Activated CD4-positive, alpha-beta T cell treated with anti-CD3 and anti-CD28 coated beads for 1 hour (primary cell): Measurements from ENCODE around the gene CST1.
"Not testable (repeated sequence)": the region's sequence is repeated elsewhere in the genome, so short reads cannot be mapped to it uniquely, and the experiment has no call there.

ENCODE experiments used
- DNase-seq: peaks from one replicate; pipeline ENCODE4 v3.0.0-alpha.2; 2020

The CST1 gene

DNA sequence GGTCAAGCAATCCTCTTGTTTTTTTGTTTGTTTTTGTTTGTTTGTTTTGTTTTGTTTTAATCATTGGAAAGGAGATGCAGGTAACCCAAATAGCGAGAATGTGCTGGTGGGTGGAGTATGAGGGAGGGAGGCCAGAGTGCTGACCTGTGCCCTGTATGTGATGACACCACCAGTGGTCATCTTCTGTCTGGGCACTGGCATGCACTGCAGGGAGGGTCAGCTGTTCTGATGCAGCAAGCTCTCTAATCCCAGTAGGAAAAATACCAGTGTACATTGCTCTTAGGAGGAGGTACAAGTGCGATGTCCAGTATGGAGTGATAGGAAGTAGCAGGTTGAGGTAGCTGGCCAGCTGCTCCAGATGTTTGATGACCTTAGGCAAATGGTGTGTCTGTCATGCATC is 2.9 kb upstream of the CST1 start:
- no peak for DNase-seq

DNA sequence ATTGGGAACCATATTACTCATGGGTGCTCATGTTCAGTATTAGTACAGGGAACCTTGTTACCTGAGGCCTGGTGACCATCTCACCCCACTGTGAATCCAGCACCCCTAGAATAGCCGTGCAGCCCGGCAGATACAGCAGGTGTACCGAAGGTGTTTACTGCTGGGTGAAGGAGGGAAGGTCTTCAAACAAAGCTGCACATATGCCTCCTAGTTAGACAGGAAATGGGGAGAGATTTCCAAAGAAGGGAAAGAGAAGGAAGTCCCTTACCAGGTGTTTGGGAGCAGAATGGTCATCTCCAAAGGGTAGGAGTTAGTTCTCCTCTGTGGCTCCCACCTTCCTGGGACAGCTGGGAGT is 2.4 kb upstream of the CST1 start:
- DNase-seq = no peak

DNA sequence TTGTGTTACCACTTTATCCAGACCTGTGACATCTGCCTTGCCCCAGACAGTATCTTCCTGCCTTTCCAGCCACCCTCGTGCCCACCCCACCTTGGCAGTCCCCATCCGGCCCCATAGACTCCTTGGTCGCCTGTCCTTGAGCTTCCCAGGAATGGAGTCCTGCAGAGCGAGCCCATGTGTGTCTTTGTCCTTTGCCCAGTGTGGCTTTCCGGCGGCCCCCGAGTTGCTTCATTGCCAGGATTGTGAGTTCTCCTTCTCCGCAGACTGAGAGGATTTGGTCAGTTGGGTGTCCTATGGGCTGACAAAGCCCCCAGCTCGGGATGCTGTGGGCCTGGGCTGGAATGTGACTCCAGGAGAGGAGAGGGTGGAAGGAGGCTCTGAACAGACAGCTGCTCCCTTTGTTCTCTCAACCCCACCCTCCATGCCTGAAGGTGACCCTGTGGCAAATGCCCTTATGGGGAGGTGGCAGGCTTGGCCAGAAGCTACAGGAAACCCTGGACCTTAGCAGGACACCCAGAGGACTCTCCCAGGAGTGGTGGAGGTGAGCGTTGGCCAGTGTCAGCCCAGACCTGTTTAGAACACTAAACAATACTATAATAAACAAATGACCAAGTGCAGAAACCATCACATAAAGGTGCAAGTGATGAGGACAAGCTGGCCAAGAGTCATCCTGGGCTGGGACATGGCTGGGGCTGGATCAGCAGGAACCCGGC is 1.9 kb upstream of the CST1 start:
- no peak for DNase-seq

DNA sequence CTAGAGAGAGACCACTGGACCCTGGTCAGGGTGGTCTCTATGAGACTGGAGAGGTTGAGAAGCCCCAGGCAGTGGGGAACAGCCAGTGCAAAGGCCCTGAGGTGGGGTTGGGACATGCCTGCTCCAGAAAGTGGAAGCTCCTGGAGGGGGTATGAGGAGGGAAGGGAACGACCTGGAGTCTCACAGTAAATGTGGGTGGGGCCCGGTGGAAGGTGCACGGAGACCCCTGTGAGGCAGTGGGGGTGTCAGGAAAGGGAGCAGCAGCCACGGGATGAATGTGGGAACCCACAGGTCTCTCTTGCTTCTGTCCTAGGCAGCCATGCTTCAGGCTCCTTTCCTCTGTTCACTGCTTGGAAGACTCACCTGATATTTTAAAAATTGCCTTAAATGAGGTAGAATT is 1.3 kb upstream of the CST1 start:
- DNase-seq = no peak

DNA sequence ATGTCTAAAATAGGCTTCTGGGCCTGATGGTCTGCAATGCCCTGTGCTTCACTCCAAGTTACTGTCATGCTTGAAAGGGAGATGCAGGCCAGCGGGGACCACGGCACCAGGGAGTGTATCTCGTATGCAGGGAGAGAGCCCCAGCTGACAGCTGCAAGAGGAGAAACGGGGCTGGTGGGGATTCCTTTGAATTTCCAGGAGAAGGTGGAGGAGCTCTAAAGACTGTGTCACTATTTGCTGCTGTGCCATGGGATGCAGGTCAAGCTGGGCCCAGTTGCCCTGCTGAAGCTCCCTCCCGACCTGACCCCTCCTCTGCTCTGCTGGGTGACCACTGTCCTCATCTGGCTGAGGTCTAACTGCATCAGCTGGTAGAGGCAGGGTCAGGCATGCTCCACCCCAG is 989 bp downstream of the CST1 start:
- DNase-seq = no peak

DNA sequence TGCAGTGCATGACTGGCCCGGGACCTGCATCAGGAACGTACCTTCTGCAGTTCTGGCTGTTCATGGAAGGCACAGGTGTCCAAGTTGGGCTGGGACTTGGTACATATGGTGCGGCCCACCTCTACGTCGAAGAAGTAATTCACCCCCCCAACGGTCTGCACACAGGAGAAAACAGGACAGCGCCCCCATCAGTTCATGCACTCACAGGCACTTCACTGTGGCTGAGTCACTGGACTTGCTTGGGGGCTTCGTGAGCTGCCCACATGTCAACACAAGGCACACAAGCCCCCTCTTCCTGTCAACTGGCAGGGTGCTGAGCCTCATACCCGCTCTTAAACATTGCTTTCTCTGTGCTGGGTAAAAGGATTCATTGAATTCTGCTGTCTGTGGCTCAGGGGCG is 1.8 kb downstream of the CST1 start:
- DNase-seq = not testable (repeated sequence)

DNA sequence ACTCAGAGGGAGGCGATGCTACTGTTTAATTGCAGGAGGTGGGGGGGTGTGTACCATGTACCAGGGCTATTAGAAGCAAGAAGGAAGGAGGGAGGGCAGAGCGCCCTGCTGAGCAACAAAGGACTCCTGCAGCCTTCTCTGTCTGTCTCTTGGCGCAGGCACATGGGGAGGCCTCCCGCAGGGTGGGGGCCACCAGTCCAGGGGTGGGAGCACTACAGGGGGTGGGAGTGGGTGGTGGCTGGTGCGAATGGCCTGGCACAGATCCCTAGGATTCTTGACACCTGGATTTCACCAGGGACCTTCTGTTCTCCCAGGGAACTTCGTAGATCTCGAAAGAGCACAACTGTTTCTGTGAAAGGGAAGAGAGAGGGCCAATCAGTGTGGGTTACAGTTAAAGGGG is 3.2 kb downstream of the CST1 start:
- DNase-seq = not testable (repeated sequence)

DNA sequence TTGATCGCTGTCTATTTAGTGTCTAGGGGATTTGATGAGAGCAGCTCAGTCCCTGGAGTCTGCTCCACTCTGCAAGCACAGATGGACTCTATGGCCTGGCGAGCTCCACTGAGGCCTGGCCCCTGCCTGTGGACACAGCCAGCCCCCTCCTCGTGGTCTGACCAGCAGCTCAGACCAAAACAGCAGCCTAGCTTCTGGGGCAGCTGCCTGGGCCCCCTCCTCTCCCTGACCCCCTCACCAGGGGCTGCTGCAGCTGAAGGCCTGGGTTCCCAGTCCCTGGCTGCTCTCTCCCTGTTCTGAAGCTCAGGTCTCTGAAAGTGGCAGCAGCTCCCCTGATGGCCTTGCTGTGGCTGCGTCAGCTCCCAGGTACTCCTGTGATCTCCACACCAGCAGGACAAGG is 3.6 kb downstream of the CST1 start:
- not testable (repeated sequence) for DNase-seq

DNA sequence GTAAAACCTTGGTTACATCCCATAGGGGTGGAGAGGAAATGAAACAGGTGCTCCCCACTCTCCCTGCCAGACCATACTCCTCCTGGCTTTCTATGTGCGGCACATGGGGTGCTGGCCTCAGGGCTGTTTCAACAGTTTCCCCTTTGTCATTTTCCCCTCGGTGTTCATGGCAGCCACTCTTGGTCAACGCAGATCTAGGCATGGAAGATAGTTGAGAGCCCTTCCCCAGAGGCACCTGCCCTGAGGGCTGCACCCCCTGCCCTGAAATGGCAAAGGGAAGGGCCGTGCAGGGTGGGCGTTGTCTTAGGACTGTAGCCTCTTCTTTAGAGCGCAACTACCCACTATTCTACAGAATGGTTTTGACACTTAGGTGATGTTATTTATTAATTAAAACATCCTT is 4.4 kb downstream of the CST1 start:
- no peak for DNase-seq

DNA sequence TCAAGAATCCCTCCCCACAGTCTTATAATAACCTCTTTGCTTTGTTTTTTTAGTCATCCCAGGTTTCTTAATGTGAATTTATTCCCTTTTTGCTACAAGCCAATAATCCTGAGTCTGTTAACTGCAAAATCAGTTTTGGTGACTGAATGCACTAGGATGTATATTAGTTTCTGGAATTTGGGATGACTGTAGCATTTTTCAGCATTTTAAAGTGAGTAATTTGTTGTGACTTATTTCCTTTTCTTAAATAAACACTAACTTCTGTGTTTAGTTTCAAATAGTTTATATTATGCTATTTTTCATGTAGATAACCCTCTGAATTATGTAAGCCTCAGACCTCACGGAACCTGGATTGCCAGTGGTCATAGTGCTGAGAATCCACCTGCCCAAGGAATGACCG is 5.5 kb downstream of the CST1 start:
- no peak for DNase-seq

DNA sequence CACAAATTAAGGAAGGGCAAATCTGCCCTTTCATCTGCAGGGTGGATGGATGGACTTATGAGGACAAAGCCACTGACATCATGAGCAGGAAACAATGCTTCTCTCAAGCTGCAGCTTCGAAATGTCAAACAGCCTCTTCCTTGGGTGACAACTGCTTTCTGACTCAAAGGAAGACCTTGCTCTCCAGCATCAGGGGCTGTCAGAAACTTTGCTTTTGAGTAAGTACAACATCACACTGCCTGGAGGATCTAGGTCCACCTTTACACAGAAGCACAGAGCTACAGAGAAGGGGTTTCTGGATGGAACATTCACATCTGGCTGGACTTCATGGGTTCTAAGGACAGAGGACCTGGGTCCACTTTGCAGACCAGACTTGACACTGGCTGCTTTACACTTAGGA is 5.9 kb downstream of the CST1 start:
- no peak for DNase-seq

DNA sequence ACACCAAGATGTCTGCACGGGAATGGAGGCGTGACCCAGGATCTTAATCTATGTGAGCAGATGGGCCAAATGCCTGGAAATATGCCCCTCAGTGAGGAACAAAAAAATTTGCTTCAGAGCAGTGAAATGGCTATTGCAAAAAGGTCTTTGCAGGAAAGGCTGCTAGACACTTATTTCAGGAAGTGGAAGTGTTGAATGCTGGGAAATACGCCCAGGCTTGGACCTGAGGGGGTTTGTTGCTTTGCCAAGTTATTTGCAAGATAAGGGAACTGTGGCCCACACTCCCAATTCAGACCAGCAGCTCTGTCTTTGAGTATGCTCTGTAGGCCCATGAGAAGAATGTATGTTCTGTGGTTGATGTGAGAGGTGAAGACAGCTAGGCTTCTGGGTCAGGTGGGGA is 15.3 kb downstream of the CST1 start:
- not testable (repeated sequence) for DNase-seq

DNA sequence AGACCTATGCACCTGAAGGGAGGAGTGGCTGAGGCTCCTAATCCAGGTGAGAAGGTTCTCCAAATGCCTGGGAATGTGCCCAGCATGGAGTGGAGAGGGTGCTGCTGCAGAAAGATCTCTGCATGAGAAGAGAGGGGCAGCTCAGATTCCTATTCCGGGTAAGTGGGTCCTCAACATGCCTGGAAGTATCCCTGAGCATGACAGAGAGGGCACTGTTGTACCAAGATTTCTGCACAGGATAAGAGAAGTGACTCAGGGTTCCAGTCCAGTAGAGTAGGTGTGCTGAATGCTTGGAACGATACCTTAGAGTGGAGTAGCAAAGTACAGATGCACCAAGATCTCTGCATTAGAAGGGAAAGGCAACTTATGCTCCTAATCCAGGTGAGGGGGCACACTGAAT is 15.8 kb downstream of the CST1 start:
- DNase-seq = not testable (repeated sequence)

DNA sequence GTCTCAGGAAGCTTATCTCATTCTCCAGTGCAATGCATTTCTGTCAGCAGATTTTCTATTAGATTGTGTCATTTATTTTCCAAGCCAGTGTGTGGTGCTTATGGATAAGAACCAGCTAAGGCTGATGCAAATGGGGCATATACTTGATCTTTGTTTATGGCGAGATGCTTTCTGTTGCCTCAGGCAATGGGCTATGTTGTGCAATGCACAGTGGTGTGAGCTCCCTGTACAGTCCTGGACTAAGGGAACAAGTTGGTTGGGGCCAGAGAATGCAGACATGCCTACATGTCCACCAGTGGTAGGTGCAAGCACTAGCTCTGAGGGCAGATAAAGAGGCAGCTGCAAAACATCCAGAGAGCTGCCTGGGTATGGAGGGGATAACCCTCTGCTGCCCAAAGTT is 16.3 kb downstream of the CST1 start:
- DNase-seq = not testable (repeated sequence)

DNA sequence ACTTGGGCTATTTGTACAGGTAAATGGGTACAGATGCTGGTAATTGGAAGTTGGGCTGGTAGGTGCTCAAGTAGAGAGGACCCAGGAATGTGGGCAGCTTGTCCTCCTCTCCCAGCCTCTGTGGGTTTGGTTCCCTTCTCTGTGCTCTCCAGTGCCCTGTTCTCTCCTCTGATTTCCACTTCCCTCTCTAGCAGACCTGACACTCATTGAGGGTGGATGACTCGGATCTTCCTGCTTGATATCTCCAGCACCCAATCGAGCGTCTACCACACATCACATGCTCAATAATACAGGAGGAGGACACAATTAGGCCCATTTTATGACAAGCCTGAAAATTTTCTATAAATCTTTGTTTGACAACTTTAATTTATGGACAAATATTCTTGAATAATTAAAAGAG is 23.7 kb downstream of the CST1 start:
- DNase-seq = no peak

DNA sequence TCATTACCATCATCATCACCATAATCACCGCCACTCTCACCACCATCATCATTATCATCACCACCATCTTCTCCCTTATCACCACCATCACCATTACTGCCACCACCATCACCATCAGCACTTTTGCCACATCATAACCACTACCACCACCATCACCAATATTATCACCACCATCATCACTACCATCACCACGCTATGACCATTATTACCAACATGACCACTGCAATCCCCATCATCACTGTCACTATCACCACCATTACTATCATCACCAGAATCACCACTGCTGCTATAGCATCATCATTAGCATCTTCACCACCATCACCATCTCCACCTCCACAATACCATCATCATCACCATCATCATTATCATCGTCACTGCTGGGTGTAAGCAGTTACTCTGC is 25.6 kb downstream of the CST1 start:
- no peak for DNase-seq

DNA sequence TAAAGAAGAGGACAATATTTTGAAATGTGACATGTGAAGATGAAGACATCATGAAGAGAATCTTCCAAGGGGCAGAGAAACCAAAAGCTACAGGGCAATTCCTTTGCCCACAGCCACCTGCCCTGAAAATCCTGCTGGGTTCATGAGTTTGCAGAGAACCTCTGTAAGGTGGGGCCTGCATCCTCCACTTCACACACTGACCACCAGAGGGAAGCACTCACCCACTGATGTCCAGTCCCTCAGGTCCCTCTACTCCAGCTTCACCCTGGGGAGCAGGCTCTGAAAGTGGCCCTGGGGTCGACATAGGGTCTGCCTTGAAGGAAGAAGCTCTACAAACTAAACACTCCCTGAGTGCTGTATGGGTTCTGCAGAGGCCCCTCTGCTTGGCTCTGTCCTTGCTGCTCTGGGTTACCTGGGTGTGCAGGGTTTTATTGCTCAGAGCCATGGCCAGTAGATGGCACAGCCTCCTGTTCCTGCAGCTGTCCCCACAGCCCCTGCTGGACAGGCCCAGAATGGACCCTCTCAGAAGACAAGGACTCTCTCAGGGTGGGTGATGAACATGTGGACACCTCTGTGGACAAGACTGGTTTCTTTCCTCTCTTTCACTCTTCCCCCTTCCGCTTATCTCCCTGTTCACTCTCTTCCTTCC is 27.0 kb downstream of the CST1 start:
- not testable (repeated sequence) for DNase-seq

DNA sequence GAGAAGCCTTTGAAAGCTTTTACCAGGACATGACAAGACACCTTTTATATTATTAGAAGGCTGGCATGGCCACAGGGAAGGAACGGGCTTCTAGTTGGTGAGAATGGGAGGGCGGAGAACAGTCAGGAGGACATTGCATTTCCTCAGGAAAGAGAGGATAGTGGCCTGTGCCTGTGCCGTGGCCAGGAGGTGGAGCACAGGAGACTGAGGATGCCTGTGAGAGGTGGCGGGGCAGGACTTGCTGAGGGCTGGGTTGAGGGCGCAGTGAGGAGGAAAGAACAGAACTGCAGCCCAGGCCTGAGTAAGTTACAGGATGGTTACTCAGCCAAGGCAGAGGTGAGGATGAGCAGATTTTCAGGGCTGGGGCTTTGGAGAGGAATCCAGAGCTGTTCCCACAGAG is 27.9 kb downstream of the CST1 start:
- not testable (repeated sequence) for DNase-seq

DNA sequence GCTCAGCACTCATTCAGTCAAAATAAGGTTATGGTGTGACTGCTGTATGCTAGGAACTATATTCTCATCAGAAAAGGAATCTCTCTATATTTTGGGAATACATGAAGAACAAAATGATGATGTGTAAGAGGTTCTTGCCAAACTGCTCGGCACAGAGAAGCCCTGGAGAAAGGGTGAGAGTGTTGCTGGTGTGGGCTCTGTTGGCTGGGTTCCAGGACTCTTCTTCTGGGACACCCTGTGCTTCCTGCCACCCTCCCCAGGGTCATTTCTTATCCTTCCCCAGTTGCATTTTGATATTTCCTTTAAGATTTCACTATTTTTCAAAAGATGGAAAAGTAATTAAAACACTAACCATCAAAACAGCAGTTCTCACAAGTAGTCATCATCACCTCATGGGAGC is 28.8 kb downstream of the CST1 start:
- no peak for DNase-seq

DNA sequence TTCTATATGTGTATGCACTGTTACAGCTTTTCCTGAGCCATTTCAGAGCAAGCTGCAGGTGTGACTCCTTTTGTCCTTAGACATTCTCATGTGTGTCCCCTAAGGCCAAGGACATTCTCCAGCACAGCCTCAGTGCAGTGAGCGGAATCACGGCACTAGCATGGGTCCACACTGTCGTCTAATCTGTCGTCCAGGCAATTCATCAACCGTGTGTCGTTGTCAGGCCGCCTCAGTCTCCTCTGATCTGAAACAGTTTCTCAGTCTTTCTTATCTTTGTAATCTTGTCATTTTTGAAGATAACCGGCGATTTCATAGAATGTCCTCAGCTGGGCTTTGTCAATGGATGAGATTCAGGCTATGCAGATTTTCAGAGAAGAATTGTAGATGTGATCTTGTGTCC is 31.4 kb downstream of the CST1 start:
- DNase-seq = not testable (repeated sequence)

DNA sequence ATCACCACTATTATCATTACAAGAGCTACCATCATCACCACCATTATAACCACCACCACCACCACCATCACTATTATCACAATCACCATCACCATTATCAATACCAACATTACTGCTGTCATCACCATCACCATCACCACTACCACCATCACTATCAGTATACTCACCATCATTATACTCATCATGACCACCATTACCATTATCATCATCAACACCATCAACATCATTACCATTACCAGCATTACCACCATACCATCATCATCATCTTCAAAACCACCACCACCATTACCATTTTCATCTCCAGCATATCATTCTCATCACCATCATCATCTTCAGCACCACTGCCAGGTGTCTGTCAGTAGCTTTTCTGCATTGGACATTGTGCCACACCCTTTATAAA is 39.0 kb downstream of the CST1 start:
- not testable (repeated sequence) for DNase-seq

DNA sequence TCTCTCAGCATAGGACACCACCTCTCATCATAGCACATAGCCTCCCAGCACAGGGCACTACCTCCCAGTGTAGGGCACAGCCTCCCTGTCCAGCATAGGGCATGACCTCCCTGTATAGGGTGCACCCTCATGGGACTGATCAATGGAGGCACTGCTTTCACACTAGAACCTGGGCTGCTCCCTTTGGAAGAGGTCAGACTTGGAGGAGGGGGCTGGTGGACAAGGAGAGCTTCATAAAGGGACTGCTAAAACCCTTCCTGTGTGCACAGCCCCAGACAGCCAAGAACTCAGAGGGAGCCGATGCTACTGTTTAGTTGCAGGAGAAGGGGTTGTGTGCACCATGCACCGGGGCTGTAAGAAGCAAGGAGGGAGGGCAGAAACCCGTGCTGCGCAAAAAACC is 40.0 kb downstream of the CST1 start:
- no peak for DNase-seq

DNA sequence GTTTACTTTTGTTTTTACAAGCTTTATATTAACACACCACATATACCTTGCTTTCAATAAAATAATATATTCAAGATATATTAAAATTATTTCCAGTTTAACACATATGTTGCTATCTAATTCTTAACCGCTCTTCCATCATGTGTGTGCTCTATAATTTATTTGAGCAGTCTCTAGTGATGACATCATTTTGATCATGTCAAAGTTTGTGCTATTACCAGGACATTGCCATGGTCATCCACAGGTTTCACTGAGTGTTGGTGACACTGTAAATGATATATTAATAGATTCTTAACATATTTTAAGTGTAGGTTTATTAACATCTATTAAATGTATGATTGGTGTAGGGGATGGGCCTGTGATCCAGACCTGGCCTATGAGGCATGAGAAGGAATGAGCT is 44.8 kb downstream of the CST1 start:
- DNase-seq = no peak

DNA sequence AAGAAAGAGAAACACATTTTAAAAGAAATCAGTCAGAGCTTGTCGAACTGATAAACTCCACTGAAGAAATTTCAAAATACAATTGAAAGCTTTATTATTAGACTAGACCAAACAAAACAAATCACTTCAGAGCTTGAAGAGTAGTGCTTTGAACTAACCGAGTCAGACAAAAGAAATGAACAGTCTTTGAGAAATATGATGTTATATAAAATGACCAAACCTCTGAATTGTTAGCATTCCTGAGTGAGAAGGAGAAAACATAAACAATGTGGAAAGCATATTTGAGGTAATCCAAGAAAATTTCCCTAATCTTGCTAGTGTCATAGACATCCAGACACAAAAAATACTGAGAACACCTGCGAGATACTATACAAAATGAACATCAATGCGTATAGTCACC is 48.7 kb downstream of the CST1 start:
- no peak for DNase-seq

DNA sequence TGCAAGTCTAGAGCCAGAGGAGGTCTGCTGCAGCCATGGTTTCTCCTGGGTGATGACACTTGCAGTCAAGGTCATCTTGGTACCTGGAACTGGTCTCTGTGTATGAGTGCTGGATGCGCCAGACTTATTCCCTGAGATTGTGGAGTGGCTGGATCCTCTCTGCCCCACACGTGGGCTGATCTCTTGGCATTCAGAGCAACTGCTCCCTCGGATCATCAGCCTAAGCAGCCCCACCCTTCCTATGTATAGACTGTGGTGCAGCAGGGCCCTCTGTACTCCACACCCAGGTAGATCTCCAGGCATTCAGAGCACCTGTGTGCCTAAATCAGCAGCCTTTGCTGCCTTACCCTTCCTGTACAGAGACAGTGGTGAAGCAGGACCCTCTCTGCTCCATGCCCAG is 49.8 kb downstream of the CST1 start:
- no peak for DNase-seq
